Gastrocnemius medialis (tissue), 4 donors: ENCODE measurements around the gene ELOA2.

Source experiments
- POLR2A ChIP-seq, 2 donors: fragments of 450-650 bp; IDR thresholded peaks; one replicate each; pipeline ENCODE4 v1.6.1; 2017; ENCODE audit warnings: antibody characterized with exemption in 2 of 2, mild to moderate bottlenecking in 2 of 2, moderate library complexity in 2 of 2
- TF ChIP-seq, protein P1 (sequence below), 5 experiments: fragments of 450-650 bp in 3 of 5; fragments of 200-600 bp in 2 of 5; sonication (generic) in 2 of 5; IDR thresholded peaks in 4 of 5; conservative IDR thresholded peaks in 1 of 5; 1 replicate in 4 of 5; 2 replicates in 1 of 5; pipeline ENCODE4 v1.5.1; 2016 to 2019; ENCODE audit warnings: antibody characterized with exemption in 5 of 5, mild to moderate bottlenecking in 3 of 5, moderate library complexity in 3 of 5

DNA sequence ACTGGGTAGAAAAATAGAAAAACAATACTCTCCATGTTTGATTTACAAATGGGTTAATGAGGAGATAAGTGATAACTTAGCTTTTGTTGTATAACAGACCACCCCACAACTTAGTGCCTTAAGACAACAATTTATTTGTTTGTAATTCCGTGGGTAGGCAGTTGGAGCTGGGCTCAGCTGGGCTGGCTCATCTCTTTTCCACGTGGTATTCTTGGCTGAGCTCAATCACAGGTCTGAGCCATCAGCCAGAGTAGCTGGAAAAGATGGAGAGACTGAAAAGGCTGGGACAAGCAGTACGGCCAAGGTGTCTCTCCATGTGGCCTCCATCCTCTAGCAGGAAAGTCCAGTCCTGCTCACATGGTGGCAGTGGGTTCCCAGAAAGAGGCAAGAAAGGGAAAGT lies 32.2 kb upstream of the ELOA2 start:
- TF ChIP-seq, protein P1, sequence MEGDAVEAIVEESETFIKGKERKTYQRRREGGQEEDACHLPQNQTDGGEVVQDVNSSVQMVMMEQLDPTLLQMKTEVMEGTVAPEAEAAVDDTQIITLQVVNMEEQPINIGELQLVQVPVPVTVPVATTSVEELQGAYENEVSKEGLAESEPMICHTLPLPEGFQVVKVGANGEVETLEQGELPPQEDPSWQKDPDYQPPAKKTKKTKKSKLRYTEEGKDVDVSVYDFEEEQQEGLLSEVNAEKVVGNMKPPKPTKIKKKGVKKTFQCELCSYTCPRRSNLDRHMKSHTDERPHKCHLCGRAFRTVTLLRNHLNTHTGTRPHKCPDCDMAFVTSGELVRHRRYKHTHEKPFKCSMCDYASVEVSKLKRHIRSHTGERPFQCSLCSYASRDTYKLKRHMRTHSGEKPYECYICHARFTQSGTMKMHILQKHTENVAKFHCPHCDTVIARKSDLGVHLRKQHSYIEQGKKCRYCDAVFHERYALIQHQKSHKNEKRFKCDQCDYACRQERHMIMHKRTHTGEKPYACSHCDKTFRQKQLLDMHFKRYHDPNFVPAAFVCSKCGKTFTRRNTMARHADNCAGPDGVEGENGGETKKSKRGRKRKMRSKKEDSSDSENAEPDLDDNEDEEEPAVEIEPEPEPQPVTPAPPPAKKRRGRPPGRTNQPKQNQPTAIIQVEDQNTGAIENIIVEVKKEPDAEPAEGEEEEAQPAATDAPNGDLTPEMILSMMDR (IDR thresholded peaks at IDR 0.05 in 4 of 5, conservative IDR thresholded peaks at IDR 0.05 in 1 of 5) = no peak
- TF ChIP-seq POLR2A (IDR thresholded peaks at IDR 0.05) = no peak
